ENCODE measurements around the gene STX10.

GRCh38 chr19:13181747-13182388, 31.7 kb upstream of the STX10 start:
- TF ChIP-seq EZH2phosphoT487 (IDR thresholded peaks at IDR 0.05; ENCODE audit: low read depth, severe bottlenecking, unreplicated experiment) (no peak), CTCF (IDR thresholded peaks at IDR 0.05; ENCODE audit: poor library complexity) (no peak)

Data from hepatocyte (in vitro differentiated cells).